ENCODE data around the gene ALG14. TPM values are rescaled to one million over a fixed set of nuclear protein-coding genes. Genes with fewer than 3 reads are reported as not detected.
"Not testable (repeated sequence)": the region's sequence is repeated elsewhere in the genome, so short reads cannot be mapped to it uniquely, and the experiment has no call there.

The ALG14 gene, protein sequence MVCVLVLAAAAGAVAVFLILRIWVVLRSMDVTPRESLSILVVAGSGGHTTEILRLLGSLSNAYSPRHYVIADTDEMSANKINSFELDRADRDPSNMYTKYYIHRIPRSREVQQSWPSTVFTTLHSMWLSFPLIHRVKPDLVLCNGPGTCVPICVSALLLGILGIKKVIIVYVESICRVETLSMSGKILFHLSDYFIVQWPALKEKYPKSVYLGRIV
- 1.0 and 2.2 TPM in 2 replicates for total RNA-seq

DNA sequence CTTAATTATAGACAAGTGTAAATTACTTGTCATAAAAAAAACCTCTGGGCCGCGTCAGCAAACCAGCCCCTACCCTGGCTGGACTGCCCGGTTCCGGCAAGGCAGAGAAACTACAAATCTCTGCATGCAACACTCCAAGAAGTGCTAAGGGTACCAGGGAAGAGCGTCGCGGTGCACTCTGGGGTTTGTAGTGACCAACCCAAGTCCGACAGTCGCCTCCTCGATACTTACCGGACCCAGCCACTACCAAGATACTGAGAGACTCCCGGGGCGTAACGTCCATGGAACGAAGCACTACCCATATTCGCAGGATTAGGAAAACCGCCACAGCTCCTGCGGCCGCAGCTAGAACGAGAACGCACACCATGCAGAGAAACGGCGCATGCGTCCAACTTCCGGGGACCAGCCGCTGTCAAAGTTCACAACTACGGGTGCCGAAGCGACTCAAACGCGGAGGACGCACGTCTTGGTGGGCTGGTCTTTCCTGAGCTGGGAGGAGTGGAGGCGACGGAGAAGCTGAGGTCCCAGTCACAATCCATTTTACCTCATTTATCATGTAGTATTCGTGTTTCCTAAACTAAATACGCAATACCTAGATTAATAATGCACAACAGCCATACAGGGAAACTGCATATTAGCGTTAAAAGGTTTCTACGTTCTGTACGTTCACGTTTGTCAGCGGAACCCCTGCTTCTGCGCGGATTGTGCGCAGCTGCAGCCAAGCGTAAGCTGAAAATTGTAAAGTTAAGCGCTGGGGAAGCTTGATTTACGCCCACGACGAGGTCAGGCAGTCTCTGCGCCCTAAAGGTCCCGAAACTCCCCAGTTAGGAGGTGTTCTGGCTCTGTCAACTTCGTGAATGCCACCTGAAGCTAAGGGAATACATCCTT, at the start of gene ALG14:
TSS of gene ALG14 (minus strand) at position 420 of the 888 bp plus-strand sequence. CDS start at position 367, 53 bp downstream.
- peak; percentile 98 for DNase-seq

DNA sequence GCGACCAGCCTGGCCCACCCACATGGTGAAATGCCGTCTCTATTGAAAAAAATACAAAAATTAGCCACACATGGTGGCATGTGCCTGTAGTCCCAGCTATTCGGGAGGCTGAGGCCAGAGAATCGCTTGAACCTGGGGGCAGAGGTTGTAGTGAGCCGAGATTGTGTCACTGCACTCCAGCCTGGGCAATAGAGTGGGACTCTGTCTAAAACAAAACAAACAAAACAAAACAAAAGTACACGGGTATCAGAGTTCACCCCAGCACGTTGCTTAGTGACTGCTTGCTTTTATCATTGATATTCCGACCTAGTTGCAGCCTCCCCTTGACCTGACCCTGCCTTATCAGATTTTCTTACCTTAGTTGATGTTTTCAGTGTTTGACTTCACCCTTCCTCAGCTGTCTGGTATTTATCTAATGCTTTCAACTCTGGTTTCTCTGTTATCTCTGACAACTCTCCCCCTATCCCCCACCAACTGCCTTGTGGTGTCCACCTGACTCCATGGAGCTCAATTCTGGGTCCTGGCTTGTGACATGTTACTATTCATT, 49.5 kb upstream of the ALG14 start:
- no peak for DNase-seq

DNA sequence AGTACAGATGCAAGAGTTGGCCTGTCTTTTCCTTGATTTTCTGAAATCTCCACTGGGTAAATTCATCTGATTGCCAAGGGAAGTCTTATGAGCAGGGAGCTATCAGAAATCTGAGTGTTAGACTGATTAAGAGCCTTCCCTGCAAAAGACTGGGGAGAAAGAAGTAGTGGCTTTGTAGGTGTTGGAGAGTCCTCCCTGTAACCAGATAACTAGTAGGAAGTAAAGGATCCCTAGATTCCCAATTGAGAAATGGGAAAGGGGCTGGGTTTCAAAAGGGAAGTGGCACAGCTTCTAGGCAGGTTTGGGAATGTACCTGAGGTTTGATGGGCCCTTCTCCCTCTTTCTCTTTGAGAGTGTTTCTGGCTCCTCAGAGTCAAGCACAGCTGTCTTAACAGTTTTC, 46.5 kb upstream of the ALG14 start:
- DNase-seq = no peak

DNA sequence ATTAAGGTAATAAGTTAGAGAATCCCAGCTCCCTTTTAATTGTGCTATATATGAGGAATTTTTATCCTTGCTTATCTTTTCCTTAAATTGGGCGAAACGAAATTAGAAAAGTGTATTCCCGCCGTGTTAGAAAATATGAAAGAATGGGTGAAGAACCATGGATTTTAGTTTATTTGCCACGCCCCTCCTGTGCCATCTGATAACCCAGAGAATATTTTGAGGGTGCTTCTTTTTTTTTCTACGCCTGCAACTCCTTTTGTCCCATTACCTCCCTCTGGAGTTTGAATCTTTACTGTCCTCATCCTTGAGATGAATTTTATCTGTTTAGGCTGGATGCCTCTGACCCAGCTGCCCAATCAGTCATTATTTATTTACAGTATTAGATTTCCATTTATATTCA, 46.0 kb upstream of the ALG14 start:
- DNase-seq = no peak

DNA sequence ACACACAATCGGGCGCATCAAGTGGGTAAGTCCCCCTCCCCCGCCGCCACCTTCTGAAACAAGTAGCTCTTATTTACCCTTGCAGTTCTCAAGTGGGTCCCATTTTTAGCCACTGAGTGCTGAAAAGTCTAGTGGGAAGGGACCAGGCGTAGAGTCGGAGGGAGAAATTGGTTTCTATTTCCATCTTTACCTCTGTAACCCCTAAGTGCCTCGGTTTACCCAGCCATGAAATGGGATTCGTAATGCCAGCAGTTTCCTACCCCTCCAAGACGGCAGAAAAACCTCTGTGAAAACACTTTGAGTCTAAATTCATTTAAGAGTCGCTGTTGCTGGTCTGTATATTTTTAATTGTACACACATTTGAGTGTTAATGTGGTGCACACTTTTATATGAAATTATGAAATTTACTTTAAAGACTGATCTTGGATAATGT, 45.3 kb upstream of the ALG14 start:
- DNase-seq = no peak

DNA sequence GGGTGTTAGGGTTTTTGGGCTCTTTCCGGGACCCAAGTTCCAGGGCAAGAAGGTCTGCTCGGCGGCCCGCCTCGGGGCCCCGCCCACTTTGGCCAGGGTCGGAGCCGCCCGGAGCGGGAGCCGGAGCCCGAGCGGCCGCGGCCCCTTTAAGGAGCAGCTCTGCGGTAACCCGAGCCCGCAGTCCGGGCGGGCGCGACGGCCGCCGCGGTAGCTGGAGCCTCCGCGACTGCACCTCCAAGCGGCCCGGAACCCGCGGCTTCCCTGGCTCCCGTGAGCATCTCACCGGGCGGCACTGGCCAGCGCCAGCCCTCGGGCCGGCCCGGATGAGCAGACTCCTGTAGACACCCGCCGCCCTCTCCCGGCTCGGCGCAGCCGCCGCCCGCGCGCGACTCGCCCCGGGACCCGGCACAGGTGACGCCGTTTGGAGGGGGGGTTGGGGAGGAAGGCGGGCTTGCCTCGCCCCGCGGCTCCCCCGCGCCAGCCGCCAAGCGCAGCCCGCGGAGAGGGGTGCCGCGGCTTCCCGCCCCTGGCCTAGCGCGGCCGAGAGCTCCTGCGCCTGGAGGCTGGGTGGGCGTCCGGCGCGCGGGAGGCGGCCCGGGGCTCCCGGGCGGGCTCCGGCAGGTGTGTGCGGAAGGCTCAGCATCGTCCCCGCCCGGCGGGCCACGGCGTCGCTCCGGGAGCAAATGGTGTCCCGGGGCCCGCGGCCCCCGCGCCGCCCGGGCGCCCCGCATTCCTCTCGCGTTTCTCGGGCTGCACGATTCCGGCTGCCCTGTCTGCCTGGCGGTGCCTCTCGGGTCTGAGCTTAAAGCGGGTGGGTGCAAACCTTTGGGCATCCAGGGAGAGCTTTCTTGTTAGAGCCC, 44.7 kb upstream of the ALG14 start, which contains the start of gene TLCD4:
TSS of gene TLCD4 (plus strand) at position 149 of the 860 bp plus-strand sequence. CDS start 26,547 bp downstream, outside the sequence.
- peak; percentile 35 for DNase-seq

DNA sequence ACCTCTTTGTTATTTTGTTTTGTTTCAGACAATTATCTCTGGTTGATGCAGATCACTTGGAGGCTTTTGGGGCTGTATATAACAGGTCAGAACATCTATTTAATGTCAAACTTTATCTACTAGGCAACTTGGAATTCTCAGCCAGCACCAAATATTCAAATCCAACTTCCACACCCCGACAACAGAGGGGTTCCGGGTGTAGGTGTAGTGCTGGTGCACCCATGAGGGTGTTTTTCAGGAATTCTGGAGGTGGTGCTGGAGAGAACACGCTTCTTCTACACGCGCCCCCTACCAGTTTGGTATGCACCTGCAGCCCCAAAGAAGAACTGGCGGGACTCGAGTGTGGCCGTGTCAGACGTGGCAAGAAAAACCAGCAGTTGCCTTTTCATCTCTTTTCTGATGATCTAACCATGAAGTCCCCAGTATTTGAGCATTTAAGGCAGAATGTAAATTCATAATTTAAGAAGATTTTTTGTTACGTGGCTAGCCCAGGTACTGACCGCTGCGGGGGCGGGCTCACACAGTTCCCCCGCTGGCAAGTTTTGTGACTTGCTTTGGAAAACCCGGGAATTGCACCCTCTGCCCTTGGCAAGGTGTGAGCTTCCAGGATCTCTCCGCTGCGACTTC, 43.9 kb upstream of the ALG14 start:
- DNase-seq = peak; percentile 58

DNA sequence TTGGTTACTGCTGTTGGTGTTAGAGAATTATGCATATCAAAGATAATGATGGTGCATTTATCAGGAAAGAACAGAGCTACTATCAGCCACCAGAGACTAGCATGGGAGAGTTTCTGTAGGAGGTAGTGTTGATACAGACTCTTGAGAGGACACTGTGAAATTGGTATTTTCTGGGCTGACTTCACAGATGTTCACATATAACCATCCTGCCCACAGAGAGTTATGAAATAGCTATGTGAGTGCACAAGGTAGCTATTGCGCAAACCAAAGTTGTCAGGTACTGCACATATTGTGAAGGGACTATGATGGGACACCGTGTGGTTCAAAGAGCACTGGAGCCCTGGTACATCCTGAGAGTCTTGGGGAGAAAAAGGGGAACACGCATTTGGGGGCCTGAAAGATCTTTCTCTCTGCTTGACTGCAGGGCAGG, 43.0 kb upstream of the ALG14 start:
- DNase-seq = no peak

DNA sequence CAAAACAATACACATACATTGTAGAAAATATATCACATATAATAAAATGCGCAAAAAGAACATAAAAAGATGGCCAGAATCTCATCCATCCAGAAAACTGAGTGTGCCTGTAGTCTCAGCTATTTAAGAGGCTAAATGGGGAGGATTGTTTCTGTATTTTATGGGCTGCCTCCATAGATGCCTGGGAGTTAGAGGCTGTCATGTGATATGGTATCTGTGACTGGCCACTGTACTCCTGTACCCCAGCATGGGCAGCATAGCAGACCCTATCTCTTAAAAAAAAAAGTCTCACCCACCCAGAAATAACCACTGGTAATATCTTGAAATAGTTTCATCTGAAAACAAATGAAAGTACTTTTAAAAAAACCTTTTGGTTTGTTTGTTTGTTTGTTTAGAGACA, 40.9 kb upstream of the ALG14 start:
- no peak for DNase-seq

DNA sequence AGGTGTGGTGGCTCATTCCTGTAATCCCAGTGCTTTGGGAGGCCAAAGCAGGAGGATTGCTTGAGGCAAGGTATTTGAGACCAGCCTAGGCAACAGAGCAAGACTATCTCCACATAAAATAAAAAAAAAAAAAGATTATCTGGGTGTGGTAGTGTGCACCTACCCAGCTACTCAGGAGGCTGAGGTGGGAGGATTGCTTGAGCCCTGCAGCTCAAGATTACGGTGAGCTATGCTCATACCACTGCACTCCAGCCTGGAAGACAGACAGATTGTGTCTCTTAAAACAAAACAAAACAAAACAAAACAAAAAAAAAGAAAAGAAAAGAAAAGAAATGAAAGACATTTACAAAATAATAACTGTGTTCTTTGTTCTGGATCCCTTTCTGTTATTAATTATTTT, 38.3 kb upstream of the ALG14 start:
- DNase-seq = no peak

DNA sequence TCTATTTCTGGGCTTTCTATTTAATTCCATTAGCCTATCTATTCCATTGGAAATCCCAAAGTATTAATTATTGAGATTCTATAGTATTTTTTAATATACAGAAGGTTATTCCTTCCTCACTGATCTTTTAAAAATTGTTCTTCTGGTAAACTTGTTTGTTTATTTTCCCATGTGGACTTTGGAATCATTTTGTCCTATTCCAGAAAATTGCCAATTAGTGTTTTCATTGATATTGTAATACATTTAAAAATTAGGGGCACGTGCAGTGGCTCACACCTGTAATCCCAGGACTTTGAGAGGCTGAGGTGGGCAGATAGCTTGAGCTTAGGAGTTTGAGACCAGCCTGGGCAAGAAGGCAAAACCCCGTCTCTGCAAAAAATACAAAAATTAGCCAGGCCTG, 36.0 kb upstream of the ALG14 start:
- no peak for DNase-seq

DNA sequence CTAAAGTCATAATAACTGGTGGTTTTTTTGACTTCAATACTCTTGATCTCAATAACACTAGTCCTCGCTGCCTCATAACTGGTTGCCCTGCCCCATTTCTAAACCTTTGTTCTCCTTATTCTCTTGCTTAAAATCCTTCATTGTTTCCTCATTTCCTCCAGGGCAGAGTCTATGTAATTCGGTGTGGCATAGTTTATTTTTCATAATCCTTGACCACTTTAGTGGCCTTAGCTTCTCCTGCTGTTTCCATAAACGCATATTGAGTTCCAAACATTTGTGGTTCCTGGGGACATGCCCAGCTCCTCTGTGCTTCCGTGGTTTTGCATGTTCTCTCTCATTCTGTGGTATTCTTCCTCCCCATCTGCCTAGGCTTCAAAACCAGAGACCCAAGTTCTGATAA, 25.4 kb upstream of the ALG14 start:
- no peak for DNase-seq

DNA sequence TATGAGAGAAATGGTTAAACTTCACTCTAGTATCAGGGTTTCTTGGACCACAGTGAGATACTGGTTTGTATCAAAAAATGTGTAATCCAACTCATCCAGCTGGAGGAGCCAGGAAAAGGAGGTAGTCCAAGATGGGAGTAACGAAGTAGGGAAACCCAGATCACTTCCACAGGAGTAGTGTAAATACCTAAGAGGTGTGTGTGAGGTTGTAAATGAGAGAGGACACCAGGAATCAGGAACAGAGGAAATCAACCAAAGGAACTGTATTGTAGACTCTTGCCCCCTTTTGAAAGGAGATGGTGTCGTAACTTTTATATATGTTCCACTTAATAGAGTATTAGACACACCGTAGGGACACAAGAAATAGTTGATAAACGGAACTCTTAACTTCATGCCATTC, 24.7 kb upstream of the ALG14 start:
- DNase-seq = no peak

DNA sequence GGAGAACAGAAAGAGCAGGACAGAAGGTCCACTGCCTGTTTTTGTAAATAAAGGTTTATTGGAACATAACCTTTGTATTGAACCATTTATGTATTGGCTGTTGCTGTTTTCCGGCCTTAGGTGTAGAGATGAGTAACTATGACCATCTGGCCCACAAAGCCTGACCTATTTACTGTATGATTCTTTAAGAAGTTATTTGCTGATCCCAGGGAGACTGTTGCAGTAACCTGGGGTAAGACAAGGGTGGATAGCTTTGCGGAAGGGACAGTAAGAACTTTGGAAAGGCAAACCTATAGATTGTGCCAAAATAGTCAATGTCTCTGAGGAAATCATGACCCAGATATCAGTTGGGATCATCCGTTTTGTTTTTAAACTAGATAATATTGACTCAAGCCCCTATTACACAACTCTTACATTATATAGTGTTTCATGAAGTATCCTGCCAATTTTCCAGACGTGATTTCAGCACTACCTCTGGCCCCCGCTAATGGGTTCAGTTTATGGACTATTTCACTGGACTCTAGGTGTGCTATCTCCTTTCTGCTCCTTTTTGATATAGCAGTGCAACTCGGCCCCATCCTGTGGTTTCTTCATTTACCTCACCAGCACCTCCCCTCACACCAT, 23.6 kb upstream of the ALG14 start:
- no peak for DNase-seq

DNA sequence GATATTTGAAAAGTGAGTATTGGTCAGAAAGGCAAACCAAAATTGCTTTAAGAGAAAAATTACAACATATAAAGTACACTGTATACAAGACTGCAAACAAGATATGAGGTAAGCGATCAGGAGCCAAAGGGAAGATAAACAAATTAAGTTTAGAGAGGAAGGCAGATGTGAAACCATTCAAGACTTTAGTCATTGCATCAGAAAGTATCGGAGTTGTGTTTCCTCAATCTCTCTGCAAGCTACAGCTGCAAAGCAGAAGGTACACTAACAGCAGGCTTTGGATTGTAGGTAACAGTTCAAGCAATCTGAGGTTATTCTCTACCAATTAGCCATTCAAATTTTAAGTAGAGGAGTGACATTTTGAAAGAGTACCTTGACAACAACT, 23.1 kb upstream of the ALG14 start:
- no peak for DNase-seq

DNA sequence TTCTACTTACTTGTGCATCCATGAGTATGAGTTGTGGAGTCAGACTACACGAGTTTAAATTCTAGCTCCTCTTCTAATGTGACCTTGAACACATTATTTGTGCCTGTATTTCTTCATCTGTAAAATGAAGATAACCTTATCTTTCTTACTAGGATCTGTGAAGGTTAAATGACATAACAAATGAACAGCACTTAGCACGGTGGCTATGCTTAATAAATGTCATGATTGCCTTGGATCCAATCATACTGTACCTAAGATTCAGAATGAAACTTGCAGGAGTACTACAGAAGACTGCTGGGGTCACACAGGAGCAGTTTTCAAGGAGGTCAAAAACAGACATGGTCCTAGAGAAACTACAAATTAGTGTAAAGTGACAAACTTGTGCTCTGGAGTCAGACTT, 22.2 kb upstream of the ALG14 start:
- no peak for DNase-seq

DNA sequence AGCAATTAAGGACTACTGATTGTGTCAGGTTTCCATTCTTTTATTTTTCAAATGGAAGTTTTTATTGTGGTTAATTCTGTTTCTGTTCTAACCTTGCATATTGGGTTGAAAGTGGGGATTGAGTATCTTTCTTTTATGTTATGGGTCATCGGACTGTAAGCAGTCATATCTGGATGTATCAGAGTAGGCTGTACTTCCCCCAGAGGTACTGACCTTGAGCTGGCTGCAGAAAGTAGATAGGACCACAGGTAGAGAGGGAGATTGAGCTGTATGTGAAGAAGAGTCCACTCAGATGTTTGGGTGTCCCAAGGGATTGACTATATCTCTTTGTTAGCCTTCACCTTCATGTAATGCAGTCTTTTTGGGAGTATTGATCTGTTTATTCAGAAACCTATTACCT, 20.5 kb upstream of the ALG14 start:
- no peak for DNase-seq

DNA sequence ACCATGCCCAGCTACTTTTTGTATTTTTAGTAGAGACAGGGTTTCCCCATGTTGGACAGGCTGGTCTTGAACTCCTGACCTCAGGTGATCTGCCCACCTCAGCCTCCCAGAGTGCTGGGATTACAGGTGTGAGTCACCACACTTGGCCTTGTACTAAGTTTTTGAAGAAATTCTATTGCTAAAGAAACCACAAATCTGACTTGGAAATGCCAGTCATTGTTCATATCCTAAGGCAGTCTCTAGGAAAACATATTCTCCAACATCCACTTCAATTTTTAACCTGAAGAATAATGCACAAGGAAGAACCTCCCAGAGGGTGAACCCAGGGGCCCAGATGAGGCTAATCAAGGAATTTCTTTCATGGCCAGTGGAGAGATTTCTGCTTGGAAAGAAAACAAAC, 20.1 kb upstream of the ALG14 start:
- not testable (repeated sequence) for DNase-seq

DNA sequence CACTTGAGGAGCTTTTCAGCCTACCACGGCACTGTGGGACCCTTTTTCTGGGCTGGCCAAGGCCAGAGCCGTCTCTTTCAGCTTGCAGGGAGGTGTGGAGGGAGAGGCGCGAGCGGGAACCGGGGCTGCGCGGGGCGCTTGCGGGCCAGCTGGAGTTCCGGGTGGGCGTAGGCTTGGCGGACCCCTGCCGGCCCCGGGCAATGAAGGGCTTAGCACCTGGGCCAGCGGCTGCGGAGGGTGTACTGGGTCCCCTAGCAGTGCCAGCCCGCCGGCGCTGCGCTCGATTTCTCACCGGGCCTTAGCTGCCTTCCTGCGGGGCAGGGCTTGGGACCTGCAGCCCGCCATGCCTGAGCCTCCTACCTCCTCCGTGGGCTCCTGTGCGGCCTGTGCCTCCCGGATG, 18.5 kb upstream of the ALG14 start:
- not testable (repeated sequence) for DNase-seq

DNA sequence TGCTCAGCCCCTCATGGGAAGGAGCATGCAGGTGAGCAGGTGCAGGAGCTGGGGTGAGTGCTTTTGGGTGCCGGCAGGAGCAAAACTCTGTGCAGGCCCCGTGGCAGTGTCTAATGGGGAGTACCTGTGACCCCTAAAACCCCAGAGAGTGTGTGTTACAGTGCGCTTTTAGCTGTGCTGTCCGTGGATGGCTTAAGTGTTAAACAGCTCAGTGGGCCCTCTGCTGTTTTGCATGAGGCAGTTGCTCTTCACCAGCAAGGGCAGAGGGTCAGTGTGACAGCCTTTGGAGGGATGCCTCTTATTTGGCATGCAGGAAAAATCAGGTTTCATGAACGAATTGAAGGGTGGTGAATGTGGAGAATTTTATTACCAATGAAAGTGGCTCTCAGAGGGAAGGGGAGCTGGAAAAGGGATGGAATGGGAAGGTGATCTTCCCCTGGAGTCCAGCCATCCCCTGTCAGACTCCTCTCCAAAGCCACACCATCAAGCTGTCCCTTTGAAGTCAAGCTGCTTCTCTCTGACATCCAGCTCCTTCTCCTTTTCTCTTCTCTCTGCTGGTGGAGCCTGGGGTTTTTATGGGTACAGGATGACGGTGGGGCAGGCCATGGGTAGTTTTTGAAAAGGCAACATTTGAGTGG, 17.0 kb upstream of the ALG14 start:
- no peak for DNase-seq

DNA sequence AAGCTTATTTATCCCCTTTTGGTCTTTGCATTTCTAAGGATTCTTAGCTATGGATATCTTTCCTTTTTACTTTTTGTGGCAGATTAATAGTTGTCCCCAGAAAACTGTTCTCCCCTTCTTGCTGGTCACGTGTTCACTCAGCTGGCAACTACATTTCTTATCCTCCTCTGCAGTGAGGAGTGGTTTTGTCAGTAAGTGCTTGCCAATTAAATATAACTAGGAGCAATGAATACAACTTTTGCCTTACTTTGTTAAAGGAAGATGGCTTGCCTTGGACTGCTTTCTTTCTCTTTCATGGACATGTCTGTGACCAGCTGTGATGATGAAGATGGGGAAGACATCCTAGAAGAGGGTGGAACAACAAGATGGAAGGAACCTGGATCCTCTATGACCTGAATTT, 15.6 kb upstream of the ALG14 start:
- no peak for DNase-seq

Measured in dermis blood vessel endothelial cell (primary cell).